Measurements from ENCODE around the gene MARCHF2. TPM values are rescaled to one million over a fixed set of nuclear protein-coding genes. Genes with fewer than 3 reads are reported as not detected.

Gene MARCHF2
- polyA plus RNA-seq, 2 of the 4 experiments (the other 2 are of a cell fraction) = 12.4 to 13.1 TPM

DNA sequence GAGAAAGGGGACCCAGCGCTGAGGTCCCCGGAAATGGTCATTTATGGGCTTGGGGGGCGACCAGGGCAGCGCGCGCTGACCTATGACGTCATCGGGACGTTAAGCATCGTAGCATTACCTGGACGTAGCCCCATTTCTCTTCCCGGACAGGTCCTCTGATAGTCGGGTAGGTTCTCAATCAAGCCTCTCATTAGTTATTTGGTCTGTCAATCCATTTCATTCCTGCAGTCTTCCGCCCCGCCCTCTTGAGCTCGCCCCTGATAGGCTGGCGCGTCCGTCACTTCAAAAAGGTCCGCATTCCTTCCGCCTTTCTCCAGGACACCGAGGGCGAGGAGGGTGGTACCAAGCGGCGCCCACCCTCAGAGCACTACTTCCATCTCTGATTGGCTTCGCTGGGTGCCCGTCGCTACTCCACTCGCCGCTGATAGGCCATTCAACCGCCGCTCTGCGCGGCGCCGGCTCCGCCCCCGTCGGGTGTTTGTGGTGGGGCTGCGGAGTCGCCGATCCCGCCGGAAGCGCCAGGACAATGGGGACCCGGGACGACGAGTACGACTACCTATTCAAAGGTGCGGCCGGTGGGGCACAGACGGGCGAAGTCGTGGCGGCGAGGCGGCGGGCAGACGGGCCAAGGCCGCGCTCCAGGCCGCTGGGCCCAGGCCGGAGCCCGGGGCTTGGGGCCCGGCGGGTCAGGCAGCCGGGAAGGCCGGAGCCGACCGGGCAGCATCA, 23.1 kb upstream of the MARCHF2 start, which contains the start of gene RAB11B:
Gene RAB11B (plus strand): TSS at position 470 of the 726 bp plus-strand sequence. CDS start 57 bp downstream, at position 527.
- ChIA-PET POLR2A (interaction anchor here (0.6 to 1.6 kb wide), 14 partner anchors 11 to 152 kb away, joined by 3 to 9 read pairs (median 4); partner anchors contain the start of genes ANGPTL4, HNRNPM, MARCHF2 and ZNF414), CTCF (interaction anchor here (0.7 to 8.0 kb wide), 3 partner anchors 27 to 37 kb away, joined by 3 to 71 read pairs (median 3); partner anchors contain the start of gene ANGPTL4)
- no peaks in the 10 kb centered on the region for H3K9me3 ChIP-seq
- peak within 1 kb of the TSS; percentile 78 for H3K4me2 ChIP-seq
- peak; percentile 93 for ATAC-seq
- 0% methylated on average over 15 of the region's 70 CpGs for WGBS (ENCODE audit: missing lambda C conversion rate)
- H3K4me3 ChIP-seq = peak within 1 kb of the TSS; percentile 98
- peak within 1 kb of the TSS; percentile 100 for H3K27ac ChIP-seq
- peak; percentile 97 to 100 for DNase-seq (ENCODE audit: low read depth in 1 of 2, low spot score in 1 of 2)
- H3K4me1 ChIP-seq = peaks cover 59% of the 10 kb centered on the region
- peak; percentile 70 for FAIRE-seq
- TF ChIP-seq ZSCAN20 (CRISPR knock-in tag; IDR thresholded peaks at IDR 0.05) (no peak), MYC (IDR thresholded peaks at IDR 0.05; ENCODE audit: borderline replicate concordance, low read length) (no peak), HOXB13 (CRISPR knock-in tag; IDR thresholded peaks at IDR 0.05; ENCODE audit: low read depth) (0 out of 2 replicates have a peak, but pooled peaks have one; percentile 39), HDAC2 (IDR thresholded peaks at IDR 0.05) (no peak), CHD4 (IDR thresholded peaks at IDR 0.05; ENCODE audit: borderline replicate concordance) (no peak), RCOR1 (IDR thresholded peaks at IDR 0.05; ENCODE audit: low read depth, low read length) (no peak), POLR2A (IDR thresholded peaks at IDR 0.05; ENCODE audit: low read length) (peak; percentile 18; the same call in 1 of the 2 replicates), EHMT2 (IDR thresholded peaks at IDR 0.05; ENCODE audit: low read depth) (no peak), JUNB (IDR thresholded peaks at IDR 0.05) (no peak), GATA3 (IDR thresholded peaks at IDR 0.05; ENCODE audit: borderline replicate concordance) (no peak; the same call in 1 of the 2 replicates), EP300 (IDR thresholded peaks at IDR 0.05) (no peak), RFX5 (IDR thresholded peaks at IDR 0.05) (peak; percentile 54; the same call in 1 of the 2 replicates), MAZ (IDR thresholded peaks at IDR 0.05; ENCODE audit: borderline replicate concordance, low read depth, low read length) (no peak), JUN (IDR thresholded peaks at IDR 0.05) (peak in 1 of 2 experiments; percentile 57; a peak in 1 of 5 replicates), ZC3H11A (IDR thresholded peaks at IDR 0.05) (no peak), MAFK (IDR thresholded peaks at IDR 0.05; ENCODE audit: partially characterized antibody) (no peak), PHF8 (IDR thresholded peaks at IDR 0.05; ENCODE audit: borderline replicate concordance, low read depth) (peak; percentile 66; the same call in 1 of the 2 replicates), FOXS1 (CRISPR knock-in tag; IDR thresholded peaks at IDR 0.05) (0 out of 2 replicates have a peak, but pooled peaks have one; percentile 57), SMC3 (IDR thresholded peaks at IDR 0.05) (no peak), HOXB5 (CRISPR knock-in tag; IDR thresholded peaks at IDR 0.05) (no peak), SREBF2 (IDR thresholded peaks at IDR 0.05) (no peak), EHF (CRISPR knock-in tag; IDR thresholded peaks at IDR 0.05) (no peak), FOSB (CRISPR knock-in tag; IDR thresholded peaks at IDR 0.05) (no peak), ZFP36 (IDR thresholded peaks at IDR 0.05; ENCODE audit: borderline replicate concordance, partially characterized antibody) (peak; percentile 68)
- TF ChIP-seq, protein P1, sequence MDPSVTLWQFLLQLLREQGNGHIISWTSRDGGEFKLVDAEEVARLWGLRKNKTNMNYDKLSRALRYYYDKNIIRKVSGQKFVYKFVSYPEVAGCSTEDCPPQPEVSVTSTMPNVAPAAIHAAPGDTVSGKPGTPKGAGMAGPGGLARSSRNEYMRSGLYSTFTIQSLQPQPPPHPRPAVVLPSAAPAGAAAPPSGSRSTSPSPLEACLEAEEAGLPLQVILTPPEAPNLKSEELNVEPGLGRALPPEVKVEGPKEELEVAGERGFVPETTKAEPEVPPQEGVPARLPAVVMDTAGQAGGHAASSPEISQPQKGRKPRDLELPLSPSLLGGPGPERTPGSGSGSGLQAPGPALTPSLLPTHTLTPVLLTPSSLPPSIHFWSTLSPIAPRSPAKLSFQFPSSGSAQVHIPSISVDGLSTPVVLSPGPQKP (IDR thresholded peaks at IDR 0.05; ENCODE audit: low read depth, low read length) = peak; percentile 84; the same call in 1 of the 2 replicates
- TF ChIP-seq, protein P2, sequence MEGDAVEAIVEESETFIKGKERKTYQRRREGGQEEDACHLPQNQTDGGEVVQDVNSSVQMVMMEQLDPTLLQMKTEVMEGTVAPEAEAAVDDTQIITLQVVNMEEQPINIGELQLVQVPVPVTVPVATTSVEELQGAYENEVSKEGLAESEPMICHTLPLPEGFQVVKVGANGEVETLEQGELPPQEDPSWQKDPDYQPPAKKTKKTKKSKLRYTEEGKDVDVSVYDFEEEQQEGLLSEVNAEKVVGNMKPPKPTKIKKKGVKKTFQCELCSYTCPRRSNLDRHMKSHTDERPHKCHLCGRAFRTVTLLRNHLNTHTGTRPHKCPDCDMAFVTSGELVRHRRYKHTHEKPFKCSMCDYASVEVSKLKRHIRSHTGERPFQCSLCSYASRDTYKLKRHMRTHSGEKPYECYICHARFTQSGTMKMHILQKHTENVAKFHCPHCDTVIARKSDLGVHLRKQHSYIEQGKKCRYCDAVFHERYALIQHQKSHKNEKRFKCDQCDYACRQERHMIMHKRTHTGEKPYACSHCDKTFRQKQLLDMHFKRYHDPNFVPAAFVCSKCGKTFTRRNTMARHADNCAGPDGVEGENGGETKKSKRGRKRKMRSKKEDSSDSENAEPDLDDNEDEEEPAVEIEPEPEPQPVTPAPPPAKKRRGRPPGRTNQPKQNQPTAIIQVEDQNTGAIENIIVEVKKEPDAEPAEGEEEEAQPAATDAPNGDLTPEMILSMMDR (IDR thresholded peaks at IDR 0.05) = no peak
- TF ChIP-seq, protein P3, sequence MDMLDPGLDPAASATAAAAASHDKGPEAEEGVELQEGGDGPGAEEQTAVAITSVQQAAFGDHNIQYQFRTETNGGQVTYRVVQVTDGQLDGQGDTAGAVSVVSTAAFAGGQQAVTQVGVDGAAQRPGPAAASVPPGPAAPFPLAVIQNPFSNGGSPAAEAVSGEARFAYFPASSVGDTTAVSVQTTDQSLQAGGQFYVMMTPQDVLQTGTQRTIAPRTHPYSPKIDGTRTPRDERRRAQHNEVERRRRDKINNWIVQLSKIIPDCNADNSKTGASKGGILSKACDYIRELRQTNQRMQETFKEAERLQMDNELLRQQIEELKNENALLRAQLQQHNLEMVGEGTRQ (IDR thresholded peaks at IDR 0.05) = no peak
- TF ChIP-seq, protein P4, sequence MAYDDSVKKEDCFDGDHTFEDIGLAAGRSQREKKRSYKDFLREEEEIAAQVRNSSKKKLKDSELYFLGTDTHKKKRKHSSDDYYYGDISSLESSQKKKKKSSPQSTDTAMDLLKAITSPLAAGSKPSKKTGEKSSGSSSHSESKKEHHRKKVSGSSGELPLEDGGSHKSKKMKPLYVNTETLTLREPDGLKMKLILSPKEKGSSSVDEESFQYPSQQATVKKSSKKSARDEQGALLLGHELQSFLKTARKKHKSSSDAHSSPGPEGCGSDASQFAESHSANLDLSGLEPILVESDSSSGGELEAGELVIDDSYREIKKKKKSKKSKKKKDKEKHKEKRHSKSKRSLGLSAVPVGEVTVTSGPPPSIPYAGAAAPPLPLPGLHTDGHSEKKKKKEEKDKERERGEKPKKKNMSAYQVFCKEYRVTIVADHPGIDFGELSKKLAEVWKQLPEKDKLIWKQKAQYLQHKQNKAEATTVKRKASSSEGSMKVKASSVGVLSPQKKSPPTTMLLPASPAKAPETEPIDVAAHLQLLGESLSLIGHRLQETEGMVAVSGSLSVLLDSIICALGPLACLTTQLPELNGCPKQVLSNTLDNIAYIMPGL (CRISPR knock-in tag; IDR thresholded peaks at IDR 0.05; ENCODE audit: borderline replicate concordance) = no peak
- TF ChIP-seq, protein P5, sequence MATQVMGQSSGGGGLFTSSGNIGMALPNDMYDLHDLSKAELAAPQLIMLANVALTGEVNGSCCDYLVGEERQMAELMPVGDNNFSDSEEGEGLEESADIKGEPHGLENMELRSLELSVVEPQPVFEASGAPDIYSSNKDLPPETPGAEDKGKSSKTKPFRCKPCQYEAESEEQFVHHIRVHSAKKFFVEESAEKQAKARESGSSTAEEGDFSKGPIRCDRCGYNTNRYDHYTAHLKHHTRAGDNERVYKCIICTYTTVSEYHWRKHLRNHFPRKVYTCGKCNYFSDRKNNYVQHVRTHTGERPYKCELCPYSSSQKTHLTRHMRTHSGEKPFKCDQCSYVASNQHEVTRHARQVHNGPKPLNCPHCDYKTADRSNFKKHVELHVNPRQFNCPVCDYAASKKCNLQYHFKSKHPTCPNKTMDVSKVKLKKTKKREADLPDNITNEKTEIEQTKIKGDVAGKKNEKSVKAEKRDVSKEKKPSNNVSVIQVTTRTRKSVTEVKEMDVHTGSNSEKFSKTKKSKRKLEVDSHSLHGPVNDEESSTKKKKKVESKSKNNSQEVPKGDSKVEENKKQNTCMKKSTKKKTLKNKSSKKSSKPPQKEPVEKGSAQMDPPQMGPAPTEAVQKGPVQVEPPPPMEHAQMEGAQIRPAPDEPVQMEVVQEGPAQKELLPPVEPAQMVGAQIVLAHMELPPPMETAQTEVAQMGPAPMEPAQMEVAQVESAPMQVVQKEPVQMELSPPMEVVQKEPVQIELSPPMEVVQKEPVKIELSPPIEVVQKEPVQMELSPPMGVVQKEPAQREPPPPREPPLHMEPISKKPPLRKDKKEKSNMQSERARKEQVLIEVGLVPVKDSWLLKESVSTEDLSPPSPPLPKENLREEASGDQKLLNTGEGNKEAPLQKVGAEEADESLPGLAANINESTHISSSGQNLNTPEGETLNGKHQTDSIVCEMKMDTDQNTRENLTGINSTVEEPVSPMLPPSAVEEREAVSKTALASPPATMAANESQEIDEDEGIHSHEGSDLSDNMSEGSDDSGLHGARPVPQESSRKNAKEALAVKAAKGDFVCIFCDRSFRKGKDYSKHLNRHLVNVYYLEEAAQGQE (IDR thresholded peaks at IDR 0.05) = peak; percentile 31; the same call in 1 of the 2 replicates
- TF ChIP-seq, protein P6, sequence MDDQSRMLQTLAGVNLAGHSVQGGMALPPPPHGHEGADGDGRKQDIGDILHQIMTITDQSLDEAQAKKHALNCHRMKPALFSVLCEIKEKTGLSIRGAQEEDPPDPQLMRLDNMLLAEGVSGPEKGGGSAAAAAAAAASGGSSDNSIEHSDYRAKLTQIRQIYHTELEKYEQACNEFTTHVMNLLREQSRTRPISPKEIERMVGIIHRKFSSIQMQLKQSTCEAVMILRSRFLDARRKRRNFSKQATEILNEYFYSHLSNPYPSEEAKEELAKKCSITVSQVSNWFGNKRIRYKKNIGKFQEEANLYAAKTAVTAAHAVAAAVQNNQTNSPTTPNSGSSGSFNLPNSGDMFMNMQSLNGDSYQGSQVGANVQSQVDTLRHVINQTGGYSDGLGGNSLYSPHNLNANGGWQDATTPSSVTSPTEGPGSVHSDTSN (IDR thresholded peaks at IDR 0.05) = peak; percentile 97

Measured in A549 (cell line).